ENCODE data around the gene CNFN. TPM values are rescaled to one million over a fixed set of nuclear protein-coding genes. Genes with fewer than 3 reads are reported as not detected.

The CNFN gene
- total RNA-seq, 4 donors from 2014 or later, result 3.4 to 7.3 TPM; not detected in 2

DNA sequence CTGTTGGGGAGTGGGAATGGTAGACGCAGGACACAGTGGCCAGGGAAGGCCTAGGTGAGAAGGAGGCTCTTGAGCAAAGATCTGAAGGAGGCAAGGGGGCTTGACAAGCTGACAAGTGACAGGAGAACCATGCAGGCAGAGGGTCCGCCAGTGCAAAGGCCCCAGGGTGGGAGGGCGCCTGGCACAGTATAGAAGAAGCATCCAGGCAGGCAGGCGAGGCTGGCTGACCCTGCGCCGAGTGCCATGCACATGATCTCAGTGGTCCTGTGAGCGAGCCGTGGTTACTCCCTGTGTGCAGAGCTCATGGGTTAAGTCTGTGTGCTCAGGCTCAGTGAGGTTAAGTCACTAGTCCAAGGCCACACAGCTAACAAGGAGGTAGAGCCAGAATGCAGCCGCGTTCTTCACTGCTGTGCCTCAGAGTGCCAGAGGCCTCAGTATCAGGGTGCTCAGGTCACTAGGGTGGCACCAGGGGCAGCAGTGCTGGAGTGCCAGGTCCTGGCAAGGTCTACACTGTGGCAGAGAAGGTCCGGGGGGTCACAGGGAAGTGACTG, 15.2 kb downstream of the CNFN start:
- TF ChIP-seq, protein P1, sequence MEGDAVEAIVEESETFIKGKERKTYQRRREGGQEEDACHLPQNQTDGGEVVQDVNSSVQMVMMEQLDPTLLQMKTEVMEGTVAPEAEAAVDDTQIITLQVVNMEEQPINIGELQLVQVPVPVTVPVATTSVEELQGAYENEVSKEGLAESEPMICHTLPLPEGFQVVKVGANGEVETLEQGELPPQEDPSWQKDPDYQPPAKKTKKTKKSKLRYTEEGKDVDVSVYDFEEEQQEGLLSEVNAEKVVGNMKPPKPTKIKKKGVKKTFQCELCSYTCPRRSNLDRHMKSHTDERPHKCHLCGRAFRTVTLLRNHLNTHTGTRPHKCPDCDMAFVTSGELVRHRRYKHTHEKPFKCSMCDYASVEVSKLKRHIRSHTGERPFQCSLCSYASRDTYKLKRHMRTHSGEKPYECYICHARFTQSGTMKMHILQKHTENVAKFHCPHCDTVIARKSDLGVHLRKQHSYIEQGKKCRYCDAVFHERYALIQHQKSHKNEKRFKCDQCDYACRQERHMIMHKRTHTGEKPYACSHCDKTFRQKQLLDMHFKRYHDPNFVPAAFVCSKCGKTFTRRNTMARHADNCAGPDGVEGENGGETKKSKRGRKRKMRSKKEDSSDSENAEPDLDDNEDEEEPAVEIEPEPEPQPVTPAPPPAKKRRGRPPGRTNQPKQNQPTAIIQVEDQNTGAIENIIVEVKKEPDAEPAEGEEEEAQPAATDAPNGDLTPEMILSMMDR (IDR thresholded peaks at IDR 0.05; ENCODE audit: low read depth), result no peak

DNA sequence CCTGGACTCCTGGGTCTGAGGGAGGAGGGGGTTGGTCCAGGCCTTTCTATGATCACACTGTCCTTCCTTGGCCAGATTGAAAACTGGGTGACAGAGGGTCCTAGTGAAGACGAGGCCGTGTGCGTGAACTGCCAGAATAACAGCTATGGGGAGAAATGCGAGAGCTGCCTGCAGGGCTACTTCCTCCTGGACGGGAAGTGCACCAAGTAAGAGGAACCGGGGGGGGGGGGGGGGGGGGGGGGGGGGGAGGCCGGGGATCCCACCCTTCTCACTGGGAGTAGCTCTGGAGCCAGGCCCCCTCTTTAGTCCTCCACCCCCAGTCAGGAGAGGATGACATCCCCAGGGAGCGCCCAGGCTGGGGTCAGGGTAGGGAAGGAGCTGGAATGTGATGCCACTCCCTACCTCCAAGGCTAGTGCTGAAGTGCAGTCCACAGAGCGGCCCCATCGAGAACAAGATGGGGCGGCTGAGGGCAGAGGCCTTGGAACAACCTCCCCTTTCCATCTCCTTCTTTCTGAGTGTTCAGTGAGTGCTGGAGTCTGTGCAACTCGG, 19.4 kb downstream of the CNFN start:
- TF ChIP-seq, protein P1 (IDR thresholded peaks at IDR 0.05; ENCODE audit: low read depth), result no peak

DNA sequence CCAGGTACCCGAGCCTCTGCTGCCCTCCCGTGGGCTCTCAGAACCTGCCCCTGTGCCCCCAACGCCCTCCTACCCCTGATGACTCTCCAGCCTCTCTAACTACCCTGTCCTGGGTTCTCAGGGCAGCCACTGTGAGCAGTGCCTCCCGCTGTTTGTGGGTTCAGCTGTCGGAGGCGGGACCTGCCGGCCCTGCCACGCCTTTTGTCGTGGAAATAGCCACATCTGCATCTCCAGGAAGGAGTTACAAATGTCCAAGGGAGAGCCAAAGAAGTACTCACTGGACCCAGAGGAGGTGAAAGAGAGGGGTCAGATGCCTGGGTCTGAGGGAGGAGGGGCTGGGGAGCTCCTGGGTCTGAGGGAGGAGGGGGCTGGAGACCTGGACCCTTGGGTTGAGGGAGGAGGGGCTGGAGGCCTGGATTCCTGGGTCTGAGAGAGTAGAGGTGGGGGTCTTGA, 20.0 kb downstream of the CNFN start:
- TF ChIP-seq, protein P1 (IDR thresholded peaks at IDR 0.05; ENCODE audit: low read depth), result no peak

DNA sequence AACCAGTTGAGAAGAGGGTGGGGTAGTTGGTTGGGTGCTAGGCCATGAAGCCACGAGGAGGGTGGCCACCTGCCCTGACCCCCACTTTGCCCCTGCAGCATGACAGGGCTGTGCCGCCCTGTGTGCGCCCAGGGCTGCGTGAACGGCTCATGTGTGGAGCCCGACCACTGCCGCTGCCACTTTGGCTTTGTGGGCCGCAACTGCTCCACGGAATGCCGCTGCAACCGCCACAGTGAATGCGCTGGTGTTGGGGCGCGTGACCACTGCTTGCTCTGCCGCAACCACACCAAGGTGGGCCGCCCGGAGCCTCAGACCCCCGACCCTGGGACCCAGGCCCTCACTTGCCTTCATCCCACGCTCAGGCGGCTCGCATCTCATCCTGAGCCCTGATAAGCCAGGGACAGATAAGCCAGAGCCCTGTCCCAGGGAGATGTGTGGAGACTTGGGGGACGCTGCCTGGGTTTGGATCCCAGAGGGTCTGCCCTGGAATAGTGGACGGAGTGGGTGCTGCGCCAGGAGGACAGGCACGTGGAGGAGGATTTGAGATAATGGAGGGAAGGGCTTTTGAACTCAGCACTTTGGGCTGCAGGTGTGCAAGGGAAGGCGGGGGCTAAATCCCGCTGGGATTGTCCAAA, 20.5 kb downstream of the CNFN start:
- TF ChIP-seq, protein P1 (IDR thresholded peaks at IDR 0.05; ENCODE audit: low read depth), result no peak

DNA sequence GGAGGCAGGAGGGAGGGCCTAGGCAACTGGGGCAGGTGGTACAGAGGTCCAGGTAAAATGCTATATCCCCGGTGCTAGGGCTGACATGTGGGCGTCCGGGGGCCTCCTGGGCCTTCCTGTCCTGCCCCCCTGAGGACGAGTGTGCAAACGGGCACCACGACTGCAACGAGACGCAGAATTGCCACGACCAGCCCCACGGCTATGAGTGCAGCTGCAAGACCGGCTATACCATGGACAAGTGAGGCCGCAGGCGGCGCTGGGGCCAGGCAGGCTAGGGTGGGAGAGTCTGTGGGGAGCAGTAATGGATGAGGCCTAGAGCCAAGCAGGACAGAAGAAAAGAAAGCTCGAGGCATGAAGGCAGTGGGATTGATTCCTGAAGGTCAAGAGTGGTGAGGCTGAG, 21.3 kb downstream of the CNFN start:
- TF ChIP-seq, protein P1 (IDR thresholded peaks at IDR 0.05; ENCODE audit: low read depth), result no peak

DNA sequence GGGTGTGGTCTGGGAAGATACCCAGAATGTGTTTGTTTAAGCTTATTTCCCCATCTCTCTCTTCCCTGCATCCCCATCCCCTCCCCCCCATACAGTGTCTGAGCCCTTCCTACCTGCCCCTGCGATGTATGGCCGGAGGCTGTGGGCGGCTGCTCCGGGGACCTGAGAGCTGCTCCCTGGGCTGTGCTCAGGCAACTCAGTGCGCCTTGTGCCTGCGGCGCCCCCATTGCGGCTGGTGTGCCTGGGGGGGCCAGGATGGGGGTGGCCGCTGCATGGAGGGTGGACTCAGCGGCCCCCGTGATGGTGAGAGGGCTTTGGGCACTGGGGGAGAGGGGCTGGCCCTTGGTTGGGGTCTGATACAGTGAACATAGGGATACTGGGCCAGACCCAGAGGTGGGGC, 21.7 kb downstream of the CNFN start:
- TF ChIP-seq, protein P1 (IDR thresholded peaks at IDR 0.05; ENCODE audit: low read depth), result no peak

DNA sequence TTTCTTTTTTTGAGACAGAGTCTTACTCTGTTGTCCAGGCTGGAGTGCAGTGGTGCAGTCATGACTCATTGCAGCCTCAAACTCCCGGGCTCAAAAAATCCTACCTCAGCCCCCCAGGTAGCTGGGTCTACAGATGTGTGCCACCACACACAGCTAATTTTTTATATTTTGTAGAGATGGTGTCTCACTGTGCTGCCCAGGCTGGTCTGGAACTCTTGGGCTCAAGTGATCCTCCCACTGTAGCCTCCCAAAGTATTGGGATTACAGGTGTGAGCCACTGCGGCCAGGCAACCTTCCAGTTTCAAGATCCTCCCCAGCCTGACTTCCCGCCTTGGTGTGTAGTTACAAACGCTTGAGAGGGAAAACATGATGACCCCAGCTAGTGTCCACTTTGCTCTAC, 22.2 kb downstream of the CNFN start:
- TF ChIP-seq, protein P1 (IDR thresholded peaks at IDR 0.05; ENCODE audit: low read depth), result no peak
